Calu3 (cell line): ENCODE measurements around the gene RNF217. TPM values are rescaled to one million over a fixed set of nuclear protein-coding genes. Genes with fewer than 3 reads are reported as not detected.

Experiments
- BruUV-seq: library from RNA; stranded (reverse); fragments of 400-500 nt; replicated peaks from 2 replicates; lab custom pipeline; 2021; lab: Mats Ljungman, UMichigan
- CTCF ChIA-PET: fragments of 300-600 bp; sonication (Branson Sonifier 250); formaldehyde crosslinking; loops from one replicate; lab custom pipeline; 2022; ENCODE audit warnings: antibody characterized with exemption; lab: Charles Lee
- DNase-seq: peaks from one replicate; pipeline ENCODE4 v3.0.0; 2022
- H3K27ac Mint-ChIP-seq: one replicate; pipeline ENCODE4 v1.8.0; 2022; ENCODE audit warnings: mixed read lengths; ENCODE audit not compliant: unreplicated experiment
- H3K27me3 Mint-ChIP-seq: one replicate; pipeline ENCODE4 v1.8.0; 2022; ENCODE audit warnings: mixed read lengths; ENCODE audit not compliant: unreplicated experiment
- H3K36me3 Mint-ChIP-seq: one replicate; pipeline ENCODE4 v1.8.0; 2022; ENCODE audit warnings: mild to moderate bottlenecking, moderate library complexity, mixed read lengths; ENCODE audit not compliant: insufficient read depth, unreplicated experiment
- H3K4me1 Mint-ChIP-seq: one replicate; pipeline ENCODE4 v1.8.0; 2022; ENCODE audit warnings: mild to moderate bottlenecking, low read depth, mixed read lengths; ENCODE audit not compliant: unreplicated experiment
- H3K4me3 Mint-ChIP-seq: one replicate; pipeline ENCODE4 v1.8.0; 2022; ENCODE audit warnings: mild to moderate bottlenecking, low read depth, moderate library complexity, mixed read lengths; ENCODE audit not compliant: unreplicated experiment
- H3K9me3 Mint-ChIP-seq: one replicate; pipeline ENCODE4 v1.8.0; 2022; ENCODE audit warnings: low read depth, mixed read lengths; ENCODE audit not compliant: unreplicated experiment
- CTCF ChIP-seq: fragments of 200-600 bp; IDR thresholded peaks from one replicate; pipeline ENCODE4 v1.8.0; 2022; ENCODE audit warnings: antibody characterized with exemption; ENCODE audit not compliant: unreplicated experiment
- intact Hi-C: fragments of 100-400 bp; cut with micrococcal nuclease; formaldehyde crosslinking; loops from one replicate; pipeline ENCODE4 v1.10.0; 2022; ENCODE audit not compliant: unreplicated experiment
- total RNA-seq: library from RNA; stranded (reverse); gene quantifications from 2 replicates; pipeline ENCODE4 v1.2.3, GENCODE V29; 2022

Gene RNF217
- total RNA-seq, 1 experiment from 2014 or later, result 15.4 TPM

GRCh38 chr6:124958149-124958548 lies 4.1 kb upstream of the RNF217 start:
- Mint-ChIP-seq H3K27ac (peak overlapping the region; percentile 61), H3K9me3 (no peaks in the 10 kb centered on the region), H3K4me1 (peaks cover 6% of the 10 kb centered on the region), H3K36me3 (peaks cover 17% of the 10 kb centered on the region), H3K27me3 (no peaks in the 10 kb centered on the region), H3K4me3 (no peak overlapping the region)
- CTCF ChIA-PET, result no interaction called here
- TF ChIP-seq CTCF, result no peak
- DNase-seq, result no peak
- no TSS peak for BruUV-seq
- intact Hi-C loops, result no loop called here

GRCh38 chr6:124958759-124959354 lies 3.4 kb upstream of the RNF217 start:
- CTCF ChIA-PET, result no interaction called here
- no peak overlapping the region for H3K4me3 Mint-ChIP-seq
- H3K4me1 Mint-ChIP-seq, result peaks cover 6% of the 10 kb centered on the region
- intact Hi-C loops, result no loop called here
- H3K27me3 Mint-ChIP-seq, result no peaks in the 10 kb centered on the region
- no peak overlapping the region for H3K27ac Mint-ChIP-seq
- peaks cover 24% of the 10 kb centered on the region for H3K36me3 Mint-ChIP-seq
- no peaks in the 10 kb centered on the region for H3K9me3 Mint-ChIP-seq
- no peak for DNase-seq
- BruUV-seq, result no TSS peak
- no peak for TF ChIP-seq CTCF

- peaks cover 23% of the 10 kb centered on the region for H3K4me1 Mint-ChIP-seq
- TSS peak; percentile 44 for BruUV-seq
- DNase-seq, result no peak
- no peaks in the 10 kb centered on the region for H3K27me3 Mint-ChIP-seq
- intact Hi-C loops, result loop anchor here (2.0 to 5.0 kb wide), 3 partner anchors 41 to 142 kb away; no protein-coding TSS in a partner anchor
- peak overlapping the region; percentile 87 for H3K27ac Mint-ChIP-seq
- H3K4me3 Mint-ChIP-seq, result peak overlapping the region; percentile 92
- H3K36me3 Mint-ChIP-seq, result peaks cover 33% of the 10 kb centered on the region
- CTCF ChIA-PET, result interaction anchor here (0.6 kb wide), 2 partner anchors 38 to 822 kb away, joined by 3 to 7 read pairs; no protein-coding TSS in a partner anchor
- no peak for TF ChIP-seq CTCF
- H3K9me3 Mint-ChIP-seq, result no peaks in the 10 kb centered on the region
These were observed 1.3 kb upstream of the RNF217 start for GRCh38 chr6:124960757-124961463.

- peaks cover 25% of the 10 kb centered on the region for H3K4me1 Mint-ChIP-seq
- H3K27ac Mint-ChIP-seq, result peak overlapping the region; percentile 87
- intact Hi-C loops, result loop anchor here (2.0 to 5.0 kb wide), 3 partner anchors 41 to 141 kb away; no protein-coding TSS in a partner anchor
- H3K27me3 Mint-ChIP-seq, result no peaks in the 10 kb centered on the region
- peak overlapping the region; percentile 92 for H3K4me3 Mint-ChIP-seq
- no peaks in the 10 kb centered on the region for H3K9me3 Mint-ChIP-seq
- BruUV-seq, result no TSS peak
- CTCF ChIA-PET, result interaction anchor here (0.6 to 2.9 kb wide), 2 partner anchors 153 to 823 kb away, joined by 7 to 10 read pairs; no protein-coding TSS in a partner anchor
- no peak for DNase-seq
- peaks cover 33% of the 10 kb centered on the region for H3K36me3 Mint-ChIP-seq
- TF ChIP-seq CTCF, result no peak
These were observed 817 bp upstream of the RNF217 start for GRCh38 chr6:124961464-124961776.
